ENCODE results near the gene SGTA. TPM values are rescaled to one million over a fixed set of nuclear protein-coding genes. Genes with fewer than 3 reads are reported as not detected.

SGTA gene
- total RNA-seq, 1 donor from 2014 or later = 37.7 TPM

- Mint-ChIP-seq H3K36me3 (ENCODE audit: low read depth) (peaks cover 1% of the 10 kb centered on the region), H3K27me3 (ENCODE audit: low read depth) (no peaks in the 10 kb centered on the region), H3K9me3 (ENCODE audit: low read depth) (no peaks in the 10 kb centered on the region), H3K4me3 (ENCODE audit: unreplicated experiment) (no peak overlapping the region), H3K4me1 (ENCODE audit: low read depth) (peaks cover 15% of the 10 kb centered on the region), H3K27ac (ENCODE audit: unreplicated experiment) (no peak overlapping the region)
- DNase-seq (ENCODE audit: low spot score) = no peak
- TF ChIP-seq, protein P1, sequence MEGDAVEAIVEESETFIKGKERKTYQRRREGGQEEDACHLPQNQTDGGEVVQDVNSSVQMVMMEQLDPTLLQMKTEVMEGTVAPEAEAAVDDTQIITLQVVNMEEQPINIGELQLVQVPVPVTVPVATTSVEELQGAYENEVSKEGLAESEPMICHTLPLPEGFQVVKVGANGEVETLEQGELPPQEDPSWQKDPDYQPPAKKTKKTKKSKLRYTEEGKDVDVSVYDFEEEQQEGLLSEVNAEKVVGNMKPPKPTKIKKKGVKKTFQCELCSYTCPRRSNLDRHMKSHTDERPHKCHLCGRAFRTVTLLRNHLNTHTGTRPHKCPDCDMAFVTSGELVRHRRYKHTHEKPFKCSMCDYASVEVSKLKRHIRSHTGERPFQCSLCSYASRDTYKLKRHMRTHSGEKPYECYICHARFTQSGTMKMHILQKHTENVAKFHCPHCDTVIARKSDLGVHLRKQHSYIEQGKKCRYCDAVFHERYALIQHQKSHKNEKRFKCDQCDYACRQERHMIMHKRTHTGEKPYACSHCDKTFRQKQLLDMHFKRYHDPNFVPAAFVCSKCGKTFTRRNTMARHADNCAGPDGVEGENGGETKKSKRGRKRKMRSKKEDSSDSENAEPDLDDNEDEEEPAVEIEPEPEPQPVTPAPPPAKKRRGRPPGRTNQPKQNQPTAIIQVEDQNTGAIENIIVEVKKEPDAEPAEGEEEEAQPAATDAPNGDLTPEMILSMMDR (IDR thresholded peaks at IDR 0.05) = no peak
These were observed 8.9 kb downstream of the SGTA start for GRCh38 chr19:2774083-2774679.

- no peaks in the 10 kb centered on the region for H3K27me3 Mint-ChIP-seq (ENCODE audit: low read depth)
- H3K36me3 Mint-ChIP-seq (ENCODE audit: low read depth) = peaks cover 1% of the 10 kb centered on the region
- H3K4me1 Mint-ChIP-seq (ENCODE audit: low read depth) = peaks cover 15% of the 10 kb centered on the region
- peak overlapping the region; percentile 17 for H3K27ac Mint-ChIP-seq (ENCODE audit: unreplicated experiment)
- TF ChIP-seq, protein P1 (IDR thresholded peaks at IDR 0.05) = no peak
- H3K4me3 Mint-ChIP-seq (ENCODE audit: unreplicated experiment) = no peak overlapping the region
- no peak for DNase-seq (ENCODE audit: low spot score)
- H3K9me3 Mint-ChIP-seq (ENCODE audit: low read depth) = no peaks in the 10 kb centered on the region
These were observed 11.0 kb downstream of the SGTA start for GRCh38 chr19:2771786-2772674.

GRCh38 chr19:2770055-2771013 lies 12.7 kb downstream of the SGTA start:
- TF ChIP-seq, protein P1 (IDR thresholded peaks at IDR 0.05) = no peak
- H3K9me3 Mint-ChIP-seq (ENCODE audit: low read depth) = no peaks in the 10 kb centered on the region
- peaks cover 3% of the 10 kb centered on the region for H3K36me3 Mint-ChIP-seq (ENCODE audit: low read depth)
- no peaks in the 10 kb centered on the region for H3K27me3 Mint-ChIP-seq (ENCODE audit: low read depth)
- H3K27ac Mint-ChIP-seq (ENCODE audit: unreplicated experiment) = no peak overlapping the region
- peaks cover 7% of the 10 kb centered on the region for H3K4me1 Mint-ChIP-seq (ENCODE audit: low read depth)
- no peak overlapping the region for H3K4me3 Mint-ChIP-seq (ENCODE audit: unreplicated experiment)
- no peak for DNase-seq (ENCODE audit: low spot score)

DNA sequence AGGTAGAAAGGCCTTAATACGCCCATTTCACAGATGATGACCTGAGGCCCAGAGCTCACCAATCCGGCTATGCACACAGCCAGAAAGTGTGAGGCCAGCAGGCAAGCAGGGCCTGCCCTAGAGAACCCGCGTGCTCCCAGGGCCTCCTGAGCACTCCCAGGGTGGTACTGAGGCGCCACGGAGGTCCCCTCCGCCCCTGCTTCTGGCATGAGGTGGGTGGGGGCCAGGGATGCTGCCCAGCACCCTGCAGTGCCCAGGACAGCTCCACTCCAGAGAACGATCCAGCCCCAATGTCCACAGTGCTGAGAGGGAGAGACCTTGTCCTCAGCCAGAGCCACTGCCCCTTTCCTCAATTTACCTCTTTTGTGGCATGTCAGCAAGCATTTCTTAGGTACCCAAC lies 13.9 kb downstream of the SGTA start:
- DNase-seq (ENCODE audit: low spot score) = no peak
- Mint-ChIP-seq H3K27me3 (ENCODE audit: low read depth) (no peaks in the 10 kb centered on the region), H3K9me3 (ENCODE audit: low read depth) (no peaks in the 10 kb centered on the region), H3K36me3 (ENCODE audit: low read depth) (peaks cover 2% of the 10 kb centered on the region), H3K4me1 (ENCODE audit: low read depth) (peaks cover 2% of the 10 kb centered on the region), H3K4me3 (ENCODE audit: unreplicated experiment) (no peak overlapping the region), H3K27ac (ENCODE audit: unreplicated experiment) (no peak overlapping the region)
- TF ChIP-seq, protein P1 (IDR thresholded peaks at IDR 0.05) = no peak
